B cell (primary cell): ENCODE data around the gene BCKDK.

Experiments used
- EZH2 ChIP-seq: IDR thresholded peaks from 2 replicates; pipeline ENCODE4 v1.6.1; 2012; ENCODE audit warnings: borderline replicate concordance, low read depth, mild to moderate bottlenecking, moderate library complexity, low read length; ENCODE audit not compliant: insufficient read depth, poor library complexity, severe bottlenecking
- TF ChIP-seq, protein P1 (sequence below): fragments of 200-600 bp; IDR thresholded peaks from one replicate; pipeline ENCODE4 v1.8.0; 2022; ENCODE audit warnings: antibody characterized with exemption, mild to moderate bottlenecking

DNA sequence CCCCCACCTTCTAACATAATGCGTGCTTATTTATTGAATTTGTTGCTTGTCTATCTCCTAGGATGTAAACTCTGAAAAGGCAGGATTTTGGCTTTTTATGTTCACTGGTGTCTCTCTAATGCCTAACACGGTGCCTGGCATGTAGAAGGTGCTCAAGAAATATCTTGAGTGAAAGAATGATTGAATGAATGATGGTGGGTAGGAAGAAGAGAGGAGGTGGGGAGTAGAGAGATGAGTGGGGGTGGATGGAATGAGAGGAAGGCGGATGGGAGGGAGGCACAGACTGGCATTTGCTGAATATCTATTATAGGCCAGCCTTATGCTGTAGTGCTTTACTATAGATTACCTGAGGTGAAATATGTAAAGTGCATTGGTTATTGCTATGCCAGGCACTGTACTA lies 39.4 kb downstream of the BCKDK start:
- TF ChIP-seq, protein P1, sequence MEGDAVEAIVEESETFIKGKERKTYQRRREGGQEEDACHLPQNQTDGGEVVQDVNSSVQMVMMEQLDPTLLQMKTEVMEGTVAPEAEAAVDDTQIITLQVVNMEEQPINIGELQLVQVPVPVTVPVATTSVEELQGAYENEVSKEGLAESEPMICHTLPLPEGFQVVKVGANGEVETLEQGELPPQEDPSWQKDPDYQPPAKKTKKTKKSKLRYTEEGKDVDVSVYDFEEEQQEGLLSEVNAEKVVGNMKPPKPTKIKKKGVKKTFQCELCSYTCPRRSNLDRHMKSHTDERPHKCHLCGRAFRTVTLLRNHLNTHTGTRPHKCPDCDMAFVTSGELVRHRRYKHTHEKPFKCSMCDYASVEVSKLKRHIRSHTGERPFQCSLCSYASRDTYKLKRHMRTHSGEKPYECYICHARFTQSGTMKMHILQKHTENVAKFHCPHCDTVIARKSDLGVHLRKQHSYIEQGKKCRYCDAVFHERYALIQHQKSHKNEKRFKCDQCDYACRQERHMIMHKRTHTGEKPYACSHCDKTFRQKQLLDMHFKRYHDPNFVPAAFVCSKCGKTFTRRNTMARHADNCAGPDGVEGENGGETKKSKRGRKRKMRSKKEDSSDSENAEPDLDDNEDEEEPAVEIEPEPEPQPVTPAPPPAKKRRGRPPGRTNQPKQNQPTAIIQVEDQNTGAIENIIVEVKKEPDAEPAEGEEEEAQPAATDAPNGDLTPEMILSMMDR: no peak
- no peak for TF ChIP-seq EZH2
